Adrenal gland (tissue), 5 donors: ENCODE results near the gene RABL2A.
"Not testable (repeated sequence)": the region's sequence is repeated elsewhere in the genome, so short reads cannot be mapped to it uniquely, and the experiment has no call there.

Experiments used
- POLR2A ChIP-seq, 2 donors: fragments of 450-650 bp; IDR thresholded peaks; one replicate each; pipeline ENCODE4 v1.6.1; 2017; ENCODE audit warnings: antibody characterized with exemption in 2 of 2, mild to moderate bottlenecking in 2 of 2, moderate library complexity in 1 of 2
- TF ChIP-seq, protein P1 (sequence below), 6 experiments: fragments of 450-650 bp in 4 of 6; fragments of 200-600 bp in 2 of 6; sonication (generic) in 1 of 6; IDR thresholded peaks; 1 replicate in 5 of 6; 2 replicates in 1 of 6; pipeline versions ENCODE4 v1.5.1 to v1.8.0; 2016 to 2021; ENCODE audit warnings: antibody characterized with exemption in 6 of 6, mild to moderate bottlenecking in 2 of 6, moderate library complexity in 1 of 6
- donor health status: DM: no; HTN: no; CAD: no.

DNA sequence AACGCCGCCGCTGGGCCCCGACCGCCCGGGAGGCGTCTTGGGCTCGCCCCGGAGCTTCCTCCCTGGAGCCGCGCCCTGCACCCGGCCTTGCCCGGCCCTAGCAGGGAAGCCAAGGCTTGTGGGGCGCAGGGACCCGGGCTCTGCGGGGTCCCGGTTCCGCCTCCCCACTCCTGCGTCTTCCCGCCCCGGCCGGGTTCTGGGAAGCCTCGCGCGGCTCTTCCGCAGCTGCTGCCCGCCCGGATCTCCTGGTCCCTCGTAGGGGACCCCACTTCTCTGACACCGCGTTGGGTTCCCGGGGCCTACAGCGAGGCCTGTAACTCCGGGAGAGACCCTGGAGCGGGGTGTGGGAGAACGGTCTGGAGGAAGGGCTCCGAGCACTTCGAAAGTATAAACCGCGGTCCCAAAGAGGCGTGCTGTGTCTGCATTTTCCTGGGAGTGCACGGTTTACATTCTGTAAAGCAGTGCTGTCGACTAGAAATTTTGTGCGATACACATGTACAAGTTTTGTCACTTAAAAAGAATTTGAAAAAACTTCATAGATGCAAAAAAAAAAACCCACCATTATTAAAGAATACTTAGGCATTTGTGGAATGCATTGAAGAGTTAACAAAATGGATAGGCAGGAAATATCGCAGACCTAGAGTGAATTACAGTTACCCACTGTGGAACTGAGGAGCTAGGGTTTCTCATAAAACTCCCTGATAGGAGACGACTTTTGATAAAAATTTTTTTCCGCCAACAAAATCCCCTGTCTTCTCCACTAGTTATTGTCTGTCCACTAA lies 42.6 kb upstream of the RABL2A start:
- TF ChIP-seq, protein P1, sequence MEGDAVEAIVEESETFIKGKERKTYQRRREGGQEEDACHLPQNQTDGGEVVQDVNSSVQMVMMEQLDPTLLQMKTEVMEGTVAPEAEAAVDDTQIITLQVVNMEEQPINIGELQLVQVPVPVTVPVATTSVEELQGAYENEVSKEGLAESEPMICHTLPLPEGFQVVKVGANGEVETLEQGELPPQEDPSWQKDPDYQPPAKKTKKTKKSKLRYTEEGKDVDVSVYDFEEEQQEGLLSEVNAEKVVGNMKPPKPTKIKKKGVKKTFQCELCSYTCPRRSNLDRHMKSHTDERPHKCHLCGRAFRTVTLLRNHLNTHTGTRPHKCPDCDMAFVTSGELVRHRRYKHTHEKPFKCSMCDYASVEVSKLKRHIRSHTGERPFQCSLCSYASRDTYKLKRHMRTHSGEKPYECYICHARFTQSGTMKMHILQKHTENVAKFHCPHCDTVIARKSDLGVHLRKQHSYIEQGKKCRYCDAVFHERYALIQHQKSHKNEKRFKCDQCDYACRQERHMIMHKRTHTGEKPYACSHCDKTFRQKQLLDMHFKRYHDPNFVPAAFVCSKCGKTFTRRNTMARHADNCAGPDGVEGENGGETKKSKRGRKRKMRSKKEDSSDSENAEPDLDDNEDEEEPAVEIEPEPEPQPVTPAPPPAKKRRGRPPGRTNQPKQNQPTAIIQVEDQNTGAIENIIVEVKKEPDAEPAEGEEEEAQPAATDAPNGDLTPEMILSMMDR (IDR thresholded peaks at IDR 0.05), result not testable (repeated sequence)
- not testable (repeated sequence) for TF ChIP-seq POLR2A (IDR thresholded peaks at IDR 0.05)
